ENCODE measurements around the gene ATP11A. TPM values are rescaled to one million over a fixed set of nuclear protein-coding genes. Genes with fewer than 3 reads are reported as not detected.

ATP11A gene
- total RNA-seq, 1 experiment from 2014 or later, result 65.3 TPM

GRCh38 chr13:112761701-112762689 lies 72.2 kb downstream of the ATP11A start:
- Histone ChIP-seq H2BK12ac (ENCODE audit: insufficient read length, low read depth, low read length) (no peak overlapping the region), H3K4me1 (ENCODE audit: insufficient read depth, low read length) (no peaks in the 10 kb centered on the region), H2AK5ac (ENCODE audit: insufficient read length, low read length) (no peak overlapping the region), H3K4ac (ENCODE audit: low read depth, low read length) (no peak overlapping the region), H3K27me3 (ENCODE audit: insufficient read depth, low read length) (no peaks in the 10 kb centered on the region), H3K23ac (ENCODE audit: insufficient read length, low read depth, low read length) (no peak overlapping the region), H3K14ac (ENCODE audit: insufficient read depth, low read length) (no peak overlapping the region), H3K18ac (ENCODE audit: insufficient read length, low read depth, low read length) (no peak overlapping the region), H3K56ac (ENCODE audit: insufficient read length, low read depth, low read length) (no peak overlapping the region), H3K27ac (ENCODE audit: insufficient read length, low read depth, low read length) (no peak overlapping the region), H4K8ac (replicated peaks; ENCODE audit: insufficient read length, low read depth, low read length) (no peak overlapping the region), H3K4me2 (ENCODE audit: insufficient read depth, insufficient read length, low read length) (no peak overlapping the region), H2BK5ac (ENCODE audit: insufficient read length, low read length) (no peak overlapping the region), H2AFZ (ENCODE audit: low read length) (no peak overlapping the region), H4K20me1 (ENCODE audit: control insufficient read depth, insufficient read depth, insufficient read length) (no peaks in the 10 kb centered on the region), H3K79me2 (ENCODE audit: insufficient read depth, low read length) (no peaks in the 10 kb centered on the region), H3T11ph (ENCODE audit: low read length) (no peak overlapping the region), H4K91ac (ENCODE audit: insufficient read length, low read depth, low read length) (no peak overlapping the region), H4K5ac (ENCODE audit: insufficient read length, low read depth, low read length) (no peak overlapping the region), H3K79me1 (ENCODE audit: insufficient read depth, low read depth, low read length, poor library complexity, severe bottlenecking) (no peaks in the 10 kb centered on the region), H3K9ac (ENCODE audit: extremely low read depth, insufficient read length, low read length) (no peak overlapping the region), H2BK120ac (ENCODE audit: low read depth, low read length, poor library complexity, severe bottlenecking) (no peak overlapping the region), H2BK15ac (ENCODE audit: low read depth, low read length) (no peak overlapping the region), H3K9me3 (ENCODE audit: control insufficient read depth, low read depth, low read length) (no peaks in the 10 kb centered on the region), H2BK20ac (ENCODE audit: low read depth, low read length, poor library complexity, severe bottlenecking) (no peak overlapping the region), H3K23me2 (ENCODE audit: insufficient read length, low read depth, low read length, poor library complexity, severe bottlenecking) (no peaks in the 10 kb centered on the region)
- peak overlapping the region in 2 of 3 experiments; percentile 53 to 89; a peak in 4 of 7 replicates for H3K27ac Mint-ChIP-seq
- peaks cover 2 to 9% (median 4%) of the 10 kb centered on the region in 3 experiments; a peak in 5 of 7 replicates for H3K36me3 Mint-ChIP-seq (ENCODE audit: insufficient read depth in 1 of 3, low read depth in 3 of 3)
- TF ChIP-seq CTCF (conservative IDR thresholded peaks at IDR 0.05), result peak; percentile 15; the same call in 1 of the 3 replicates
- no CpG with 5 or more reads among the region's 21 CpGs for WGBS (ENCODE audit: extremely low coverage, insufficient read length, low lambda C conversion rate)
- peak overlapping the region in 1 of 2 experiments; percentile 13; a peak in 2 of 5 replicates for H3K4me3 Mint-ChIP-seq
- no peaks in the 10 kb centered on the region for H3K27me3 Mint-ChIP-seq (ENCODE audit: low read depth)
- peaks cover 32 to 49% of the 10 kb centered on the region in 2 experiments for H3K4me1 Mint-ChIP-seq
- DNase-seq, result no peak
- no peaks in the 10 kb centered on the region for H3K9me3 Mint-ChIP-seq

Measured in H9 (cell line).